GM12872 (cell line): Measurements from ENCODE around the gene TMOD1.

ENCODE experiments used
- CTCF ChIP-seq: IDR thresholded peaks from 3 replicates; pipeline ENCODE4 v1.5.1; 2011; ENCODE audit warnings: low read depth, mild to moderate bottlenecking, low read length, moderate library complexity; ENCODE audit not compliant: insufficient read depth

Gene TMOD1

GRCh38 chr9:97501177-97501971 lies at the start of gene TMOD1:
Gene TMOD1 (plus strand): TSS chr9:97501666. CDS start chr9:97524189, 22,523 bp downstream.
- 0 out of 3 replicates have a peak, but pooled peaks have one; percentile 15 for TF ChIP-seq CTCF

GRCh38 chr9:97459326-97459725 lies 42.1 kb upstream of the TMOD1 start:
- TF ChIP-seq CTCF = no peak

- TF ChIP-seq CTCF = no peak
Measured at GRCh38 chr9:97462159-97462558, 39.3 kb upstream of the TMOD1 start.

GRCh38 chr9:97462914-97463313 lies 38.6 kb upstream of the TMOD1 start:
- TF ChIP-seq CTCF = no peak

GRCh38 chr9:97468658-97469448 lies 32.6 kb upstream of the TMOD1 start:
- peak; percentile 88 for TF ChIP-seq CTCF

GRCh38 chr9:97470076-97470475 lies 31.4 kb upstream of the TMOD1 start:
- peak; percentile 58 for TF ChIP-seq CTCF

GRCh38 chr9:97473717-97474116 lies 27.7 kb upstream of the TMOD1 start:
- no peak for TF ChIP-seq CTCF
